ENCODE results near the gene PYGL. TPM values are rescaled to one million over a fixed set of nuclear protein-coding genes. Genes with fewer than 3 reads are reported as not detected.
A peak's percentile ranks its signal among the peaks of the same experiment; 100 is the strongest.

Gene PYGL
- total RNA-seq, 1 donor from 2014 or later, result 5.8 TPM

- no peak for DNase-seq
- Histone ChIP-seq H3K4me1 (peaks cover 10% of the 10 kb centered on the region), H3K9me3 (replicated peaks) (no peaks in the 10 kb centered on the region), H3K36me3 (no peaks in the 10 kb centered on the region), H3K4me3 (no peak overlapping the region), H3K27me3 (ENCODE audit: low read depth) (no peaks in the 10 kb centered on the region), H3K27ac (replicated peaks) (no peak overlapping the region)
- intact Hi-C loops (cut with micrococcal nuclease), result no loop called here
- no peak for TF ChIP-seq CTCF (IDR thresholded peaks at IDR 0.05; ENCODE audit: borderline replicate concordance)
Measured at GRCh38 chr14:50864237-50864636, 80.0 kb downstream of the PYGL start.

- Histone ChIP-seq H3K27me3 (ENCODE audit: low read depth) (no peaks in the 10 kb centered on the region), H3K9me3 (replicated peaks) (no peaks in the 10 kb centered on the region), H3K4me1 (peaks cover 12% of the 10 kb centered on the region), H3K36me3 (no peaks in the 10 kb centered on the region), H3K27ac (replicated peaks) (no peak overlapping the region), H3K4me3 (no peak overlapping the region)
- intact Hi-C loops (cut with micrococcal nuclease), result no loop called here
- DNase-seq, result no peak
- no peak for TF ChIP-seq CTCF (IDR thresholded peaks at IDR 0.05; ENCODE audit: borderline replicate concordance)
Measured at GRCh38 chr14:50862036-50862570, 82.2 kb downstream of the PYGL start.

- no peaks in the 10 kb centered on the region for H3K36me3 ChIP-seq
- H3K4me3 ChIP-seq, result peak overlapping the region; percentile 72
- peak; percentile 86 for TF ChIP-seq CTCF (IDR thresholded peaks at IDR 0.05; ENCODE audit: borderline replicate concordance)
- DNase-seq, result peak; percentile 74
- H3K27me3 ChIP-seq (ENCODE audit: low read depth), result no peaks in the 10 kb centered on the region
- H3K27ac ChIP-seq (replicated peaks), result peak overlapping the region; percentile 75
- H3K4me1 ChIP-seq, result peaks cover 12% of the 10 kb centered on the region
- H3K9me3 ChIP-seq (replicated peaks), result no peaks in the 10 kb centered on the region
- intact Hi-C loops (cut with micrococcal nuclease), result no loop called here
Measured at GRCh38 chr14:50860478-50861086, 83.7 kb downstream of the PYGL start.

GRCh38 chr14:50859296-50859624, 85.0 kb downstream of the PYGL start:
- Histone ChIP-seq H3K27ac (replicated peaks) (peak overlapping the region; percentile 75), H3K27me3 (ENCODE audit: low read depth) (no peaks in the 10 kb centered on the region), H3K4me1 (peaks cover 12% of the 10 kb centered on the region), H3K36me3 (no peaks in the 10 kb centered on the region), H3K9me3 (replicated peaks) (no peaks in the 10 kb centered on the region), H3K4me3 (peak overlapping the region; percentile 72)
- intact Hi-C loops (cut with micrococcal nuclease), result no loop called here
- TF ChIP-seq CTCF (IDR thresholded peaks at IDR 0.05; ENCODE audit: borderline replicate concordance), result no peak
- no peak for DNase-seq

GRCh38 chr14:50856660-50857059, 87.6 kb downstream of the PYGL start:
- no peak overlapping the region for H3K4me3 ChIP-seq
- no peaks in the 10 kb centered on the region for H3K36me3 ChIP-seq
- H3K4me1 ChIP-seq, result peaks cover 12% of the 10 kb centered on the region
- no peaks in the 10 kb centered on the region for H3K9me3 ChIP-seq (replicated peaks)
- TF ChIP-seq CTCF (IDR thresholded peaks at IDR 0.05; ENCODE audit: borderline replicate concordance), result no peak
- no peaks in the 10 kb centered on the region for H3K27me3 ChIP-seq (ENCODE audit: low read depth)
- no peak for DNase-seq
- no peak overlapping the region for H3K27ac ChIP-seq (replicated peaks)
- intact Hi-C loops (cut with micrococcal nuclease), result no loop called here
